Astrocyte of the spinal cord (primary cell): ENCODE results near the gene COL2A1.

ENCODE experiments used
- DNase-seq: peaks from one replicate; pipeline ENCODE4 v3.0.0; 2011; ENCODE audit warnings: low read depth, low spot score
- H3K4me3 ChIP-seq: 2 replicates; pipeline ENCODE4 v1.5.1; 2011; ENCODE audit warnings: low read depth, mild to moderate bottlenecking, low read length, moderate library complexity
- CTCF ChIP-seq: IDR thresholded peaks from 2 replicates; pipeline ENCODE4 v1.5.1; 2012; ENCODE audit warnings: low read depth, mild to moderate bottlenecking, low read length, inconsistent platforms
- in situ Hi-C: cut with HindIII; loops from 2 replicates; pipeline ENCODE4 v1.10.0; 2017; ENCODE audit warnings: low sequenced_read_pairs

Gene COL2A1

GRCh38 chr12:48004053-48004941 lies at the start of gene COL2A1:
Gene COL2A1, minus strand, starts transcription at chr12:48004476. Its CDS starts 155 bp downstream, at chr12:48004321.
- peak within 1 kb of the TSS; percentile 13 for H3K4me3 ChIP-seq
- no peak for TF ChIP-seq CTCF
- DNase-seq: peak; percentile 12
- in situ Hi-C loops: no loop called here

GRCh38 chr12:48053883-48054282 lies 49.6 kb upstream of the COL2A1 start:
- H3K4me3 ChIP-seq: no peak overlapping the region
- in situ Hi-C loops: no loop called here
- DNase-seq: no peak
- no peak for TF ChIP-seq CTCF

GRCh38 chr12:48053122-48053521 lies 48.8 kb upstream of the COL2A1 start:
- no peak for DNase-seq
- no peak overlapping the region for H3K4me3 ChIP-seq
- in situ Hi-C loops: no loop called here
- no peak for TF ChIP-seq CTCF

GRCh38 chr12:48051681-48052080 lies 47.4 kb upstream of the COL2A1 start:
- in situ Hi-C loops: no loop called here
- no peak overlapping the region for H3K4me3 ChIP-seq
- no peak for TF ChIP-seq CTCF
- no peak for DNase-seq

GRCh38 chr12:48050174-48050573 lies 45.9 kb upstream of the COL2A1 start:
- H3K4me3 ChIP-seq: no peak overlapping the region
- no peak for DNase-seq
- in situ Hi-C loops: no loop called here
- no peak for TF ChIP-seq CTCF

- in situ Hi-C loops: no loop called here
Observed at GRCh38 chr12:48045965-48046518, 41.8 kb upstream of the COL2A1 start.

More at GRCh38 chr12:48045965-48046518, 41.8 kb upstream of the COL2A1 start:
- no peak overlapping the region for H3K4me3 ChIP-seq
- no peak for TF ChIP-seq CTCF
- no peak for DNase-seq
